NOMO-1 treated with DMSO at 0.1 percent for 48 hours (cell line): ENCODE measurements around the gene CPXM1.

Experiments
- DNase-seq: peaks from one replicate; lab custom pipeline; 2025; ENCODE audit not compliant: unreplicated experiment; lab: John Stamatoyannopoulos, UW

Gene CPXM1

DNA sequence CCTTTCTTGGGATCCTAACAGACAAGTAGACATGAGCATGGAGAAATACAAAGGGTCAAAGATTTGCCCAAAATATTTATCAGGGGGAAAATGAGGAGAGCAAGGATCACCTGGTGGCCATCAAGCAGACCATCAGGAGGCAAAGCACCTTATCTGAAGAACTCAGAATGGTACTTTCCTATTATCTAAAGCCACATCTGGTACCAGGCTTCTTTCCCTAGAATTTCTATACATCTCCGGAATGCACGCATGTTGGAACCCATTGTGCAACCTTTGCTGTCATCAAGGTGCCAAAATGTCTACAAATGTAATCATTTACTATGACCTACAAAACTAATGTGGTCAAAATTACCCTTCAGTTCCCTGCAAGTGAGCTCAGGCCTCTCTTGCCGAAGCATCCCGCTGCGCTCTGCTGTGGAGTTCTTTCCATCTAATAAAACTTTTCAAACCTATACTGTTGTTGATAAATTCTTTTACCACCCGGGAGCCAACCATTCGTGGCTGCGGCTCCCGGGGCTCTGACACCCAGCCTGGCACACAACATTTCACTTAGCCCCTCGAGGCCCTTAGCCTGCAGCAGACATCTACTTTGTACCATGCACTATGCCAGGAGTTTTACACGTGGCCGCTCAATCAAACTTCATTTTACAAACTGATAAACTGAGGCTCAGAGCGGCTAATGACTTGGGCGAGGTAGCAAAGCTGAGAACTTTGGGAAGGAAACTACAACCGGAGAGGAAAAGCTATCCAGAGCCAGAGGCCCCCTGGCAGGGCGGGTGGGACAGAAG is 3.8 kb upstream of the CPXM1 start:
- DNase-seq: no peak

- no peak for DNase-seq
Measured at GRCh38 chr20:2801286-2801728, 880 bp upstream of the CPXM1 start.

GRCh38 chr20:2799688-2800520 is 523 bp downstream of the CPXM1 start:
- no peak for DNase-seq

DNA sequence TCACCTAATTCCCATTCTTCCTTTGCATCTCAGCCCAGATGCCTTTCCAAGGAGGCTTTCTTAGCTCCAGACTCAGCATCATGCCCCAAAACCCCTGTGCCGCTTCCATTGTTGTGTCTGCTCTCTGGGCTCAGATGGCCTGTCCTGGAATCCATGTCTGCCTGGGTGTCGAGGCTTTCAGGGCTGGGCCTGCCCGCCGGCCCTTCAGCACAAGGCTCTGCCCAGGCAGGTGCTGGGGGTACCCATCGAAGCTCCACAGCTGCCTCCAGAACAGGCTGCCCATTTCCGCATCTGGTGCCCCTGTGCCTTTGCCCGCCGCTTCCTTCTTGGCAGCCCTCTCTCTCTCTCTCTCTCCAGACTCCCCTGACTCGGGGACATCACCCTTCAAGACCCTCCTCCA is 1.2 kb downstream of the CPXM1 start:
- DNase-seq: no peak

DNA sequence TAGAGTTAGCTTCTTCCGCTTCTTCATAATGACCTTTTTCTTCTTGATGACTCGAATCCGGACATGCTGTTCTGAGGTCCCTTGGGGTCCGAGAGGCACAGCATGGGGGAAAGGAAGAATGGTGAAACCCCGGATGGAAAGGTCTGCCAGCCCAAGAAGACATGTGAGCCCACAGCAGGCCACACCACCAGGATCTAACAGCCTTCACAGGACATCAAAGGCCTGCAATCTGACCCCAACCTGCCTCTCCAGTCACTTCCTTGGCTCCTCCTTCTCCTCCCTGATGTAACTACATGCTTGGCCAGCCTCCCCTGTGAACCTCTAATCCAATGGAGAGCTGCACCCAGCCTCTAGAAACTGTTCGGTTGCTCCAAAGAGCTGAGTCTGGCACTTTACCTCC is 1.6 kb downstream of the CPXM1 start:
- DNase-seq: no peak

DNA sequence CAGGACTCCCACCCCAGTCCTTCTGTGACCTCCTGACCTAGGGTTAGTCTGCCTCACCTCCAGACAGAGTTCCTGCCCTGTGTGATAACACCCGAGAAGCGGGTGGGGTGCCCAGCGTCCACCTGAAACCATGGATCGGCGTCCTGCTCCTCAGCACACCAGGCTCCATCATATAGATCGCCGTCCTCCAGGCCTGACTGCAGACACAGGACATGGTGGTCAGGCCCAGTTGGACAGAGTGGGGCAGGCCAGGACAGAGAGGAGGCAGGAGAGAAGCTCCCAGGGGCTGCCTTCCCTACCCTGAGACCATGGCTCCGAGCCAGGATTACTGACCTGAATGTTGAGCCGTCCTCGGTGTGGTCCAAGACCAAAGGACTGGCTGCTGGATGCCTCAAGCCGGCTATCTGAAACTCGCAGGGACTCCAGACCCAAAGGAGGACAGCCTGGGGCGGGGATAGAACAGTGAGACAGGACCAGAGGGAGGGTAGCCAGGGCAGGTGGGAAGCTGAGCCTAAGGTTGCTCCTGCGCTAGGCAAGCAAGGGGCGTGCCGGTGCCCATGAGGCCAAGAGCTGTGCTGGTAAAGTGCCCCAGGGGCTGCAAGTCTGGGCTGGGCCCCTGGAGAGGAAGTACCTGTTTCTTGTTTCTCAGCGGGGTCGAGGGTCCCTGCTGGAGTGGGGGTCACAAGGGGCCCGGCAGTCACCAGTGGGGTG is 2.2 kb downstream of the CPXM1 start:
- DNase-seq: no peak

- DNase-seq: no peak
Measured at GRCh38 chr20:2797136-2797983, 3.1 kb downstream of the CPXM1 start.

DNA sequence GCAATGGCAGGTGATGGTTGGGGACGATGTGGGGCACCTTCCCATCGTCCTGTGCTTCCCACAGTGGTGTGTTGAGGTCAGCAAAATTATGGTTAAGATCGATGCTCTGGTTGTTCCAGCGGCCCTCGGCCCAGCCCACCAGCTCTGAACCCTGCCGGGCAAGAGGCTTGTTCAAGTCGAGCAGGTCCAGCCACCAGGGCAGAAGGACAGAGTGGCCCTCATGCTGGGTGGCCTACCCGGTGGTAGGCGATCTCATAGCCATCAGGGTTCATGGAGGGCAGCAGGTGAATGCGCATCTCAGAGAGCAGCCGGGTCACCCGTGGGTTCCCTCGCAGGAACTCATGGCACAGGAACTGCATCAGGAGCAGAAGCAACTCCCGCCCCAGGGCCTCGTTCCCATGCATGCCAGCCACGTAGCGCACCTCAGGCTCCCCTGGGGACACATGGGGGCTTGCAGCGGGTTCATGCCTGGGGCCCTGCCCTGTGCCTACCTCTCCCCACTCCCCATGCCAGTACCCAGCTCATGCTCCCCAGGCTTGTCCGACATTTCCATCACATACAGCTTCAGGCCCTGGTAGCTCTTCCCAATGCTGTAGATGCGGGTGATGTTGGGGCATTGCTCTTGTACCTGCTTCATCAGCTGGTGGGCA is 4.3 kb downstream of the CPXM1 start:
- no peak for DNase-seq

- no peak for DNase-seq
Measured at GRCh38 chr20:2795451-2795850, 5.0 kb downstream of the CPXM1 start.

DNA sequence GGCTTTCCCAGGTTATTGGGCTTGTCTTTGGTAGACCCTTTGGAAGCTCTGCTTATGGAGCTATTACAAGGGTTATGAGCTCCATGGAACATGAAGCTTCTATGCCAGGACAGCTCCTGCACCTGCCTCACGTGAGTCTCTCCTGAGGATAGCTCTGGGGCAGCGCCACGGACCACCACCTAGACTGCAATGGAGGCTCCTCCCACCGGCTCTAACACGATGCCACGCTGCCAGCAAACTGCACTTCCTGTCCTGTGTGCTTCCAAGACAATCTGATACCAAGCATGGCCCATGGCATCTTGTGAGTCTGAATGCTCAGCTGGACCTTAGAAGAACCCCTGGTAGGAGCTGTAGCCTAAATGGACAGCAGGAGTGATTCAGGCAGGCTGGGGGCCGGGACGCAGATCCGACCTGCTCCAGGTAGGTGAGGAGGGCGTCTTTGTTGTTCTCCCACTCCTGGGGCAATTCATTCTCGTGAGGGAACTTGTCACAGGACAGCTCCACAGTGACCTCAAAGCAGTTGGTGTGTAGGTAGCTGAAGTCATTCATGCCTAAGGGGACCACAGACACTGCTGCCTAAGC is 5.5 kb downstream of the CPXM1 start:
- no peak for DNase-seq

- no peak for DNase-seq
Measured at GRCh38 chr20:2794202-2794748, 6.2 kb downstream of the CPXM1 start.

GRCh38 chr20:2793471-2793870 is 7.0 kb downstream of the CPXM1 start:
- DNase-seq: no peak

- no peak for DNase-seq
Measured at GRCh38 chr20:2783908-2784566, 16.4 kb downstream of the CPXM1 start.

GRCh38 chr20:2780948-2781347 is 19.5 kb downstream of the CPXM1 start:
- no peak for DNase-seq

DNA sequence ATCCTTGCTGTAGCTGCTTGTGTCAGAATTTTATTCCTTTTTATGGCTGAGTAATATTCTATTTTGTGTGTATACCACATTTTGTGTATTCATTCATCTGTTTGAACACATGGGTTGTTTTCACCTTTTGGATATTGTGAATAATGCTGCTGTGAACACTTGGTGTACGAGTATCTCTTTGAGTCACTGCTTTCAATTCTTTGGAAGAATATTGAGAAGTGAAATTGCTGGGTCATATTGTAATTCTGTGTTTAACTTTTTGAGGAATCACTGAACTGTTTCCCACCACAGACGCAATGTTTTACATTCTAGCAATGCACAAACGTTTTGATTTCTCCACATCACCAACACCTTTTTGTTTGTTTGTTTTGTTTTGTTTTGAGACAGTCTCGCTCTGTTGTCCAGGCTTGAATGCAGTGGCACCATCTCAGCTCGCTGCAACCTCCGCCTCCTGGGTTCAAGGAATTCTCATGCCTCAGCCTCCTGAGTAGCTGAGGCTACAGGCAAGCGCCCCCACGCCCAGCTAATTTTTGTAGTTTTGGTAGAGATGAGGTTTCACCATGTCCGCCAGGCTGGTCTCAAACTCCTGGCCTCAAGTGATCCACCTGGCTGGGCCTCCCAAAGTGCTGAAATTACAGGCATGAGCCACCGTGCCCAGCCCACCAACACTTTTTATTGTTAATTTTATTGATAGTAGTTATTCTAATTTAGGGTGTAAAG is 21.7 kb downstream of the CPXM1 start:
- DNase-seq: no peak

- DNase-seq: no peak
Measured at GRCh38 chr20:2775139-2775538, 25.3 kb downstream of the CPXM1 start.

DNA sequence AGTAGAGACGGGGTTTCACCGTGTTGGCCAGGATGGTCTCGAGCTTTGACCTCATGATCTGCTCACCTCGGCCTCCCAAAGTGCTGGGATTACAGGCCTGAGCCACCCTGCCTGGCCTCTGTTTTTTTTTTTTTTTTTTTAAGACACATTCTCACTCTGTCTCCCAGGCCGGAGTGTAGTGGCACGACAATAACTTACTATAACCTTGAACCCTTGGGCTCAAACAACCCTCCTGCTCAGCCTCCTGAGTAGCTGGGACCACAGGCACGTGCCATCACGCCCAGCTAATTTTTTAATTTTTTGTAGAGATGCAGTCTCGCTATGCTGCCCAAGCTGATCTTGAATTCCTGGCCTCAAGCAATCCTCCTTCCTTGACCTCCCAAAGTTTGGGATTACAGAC is 26.6 kb downstream of the CPXM1 start:
- no peak for DNase-seq

- DNase-seq: no peak
Measured at GRCh38 chr20:2771631-2772080, 28.8 kb downstream of the CPXM1 start.
